Nephron progenitor cell (in vitro differentiated cells): ENCODE measurements around the gene CPHXL2.

Experiments used
- DNase-seq: peaks from one replicate; pipeline ENCODE4 v3.0.0; 2021
- H3K27ac Mint-ChIP-seq: 2 replicates; pipeline ENCODE4 v1.8.0; 2021; ENCODE audit warnings: mild to moderate bottlenecking, moderate library complexity, mixed read lengths
- H3K27me3 Mint-ChIP-seq: 2 replicates; pipeline ENCODE4 v1.8.0; 2021; ENCODE audit warnings: mild to moderate bottlenecking, low read depth, mixed read lengths; ENCODE audit not compliant: poor library complexity
- H3K36me3 Mint-ChIP-seq: 2 replicates; pipeline ENCODE4 v1.8.0; 2021; ENCODE audit warnings: low read depth, mixed read lengths
- H3K4me1 Mint-ChIP-seq: 2 replicates; pipeline ENCODE4 v1.8.0; 2021; ENCODE audit warnings: mixed read lengths
- H3K4me3 Mint-ChIP-seq: 2 replicates; pipeline ENCODE4 v1.8.0; 2021; ENCODE audit warnings: mild to moderate bottlenecking, moderate library complexity, mixed read lengths
- H3K9me3 Mint-ChIP-seq: 2 replicates; pipeline ENCODE4 v1.8.0; 2021; ENCODE audit warnings: mild to moderate bottlenecking, moderate library complexity, mixed read lengths
- TF ChIP-seq, protein P1 (sequence below): fragments of 200-600 bp; sonication (generic); IDR thresholded peaks from 2 replicates; pipeline ENCODE4 v1.5.0; 2021; ENCODE audit warnings: antibody characterized with exemption

The CPHXL2 gene

DNA sequence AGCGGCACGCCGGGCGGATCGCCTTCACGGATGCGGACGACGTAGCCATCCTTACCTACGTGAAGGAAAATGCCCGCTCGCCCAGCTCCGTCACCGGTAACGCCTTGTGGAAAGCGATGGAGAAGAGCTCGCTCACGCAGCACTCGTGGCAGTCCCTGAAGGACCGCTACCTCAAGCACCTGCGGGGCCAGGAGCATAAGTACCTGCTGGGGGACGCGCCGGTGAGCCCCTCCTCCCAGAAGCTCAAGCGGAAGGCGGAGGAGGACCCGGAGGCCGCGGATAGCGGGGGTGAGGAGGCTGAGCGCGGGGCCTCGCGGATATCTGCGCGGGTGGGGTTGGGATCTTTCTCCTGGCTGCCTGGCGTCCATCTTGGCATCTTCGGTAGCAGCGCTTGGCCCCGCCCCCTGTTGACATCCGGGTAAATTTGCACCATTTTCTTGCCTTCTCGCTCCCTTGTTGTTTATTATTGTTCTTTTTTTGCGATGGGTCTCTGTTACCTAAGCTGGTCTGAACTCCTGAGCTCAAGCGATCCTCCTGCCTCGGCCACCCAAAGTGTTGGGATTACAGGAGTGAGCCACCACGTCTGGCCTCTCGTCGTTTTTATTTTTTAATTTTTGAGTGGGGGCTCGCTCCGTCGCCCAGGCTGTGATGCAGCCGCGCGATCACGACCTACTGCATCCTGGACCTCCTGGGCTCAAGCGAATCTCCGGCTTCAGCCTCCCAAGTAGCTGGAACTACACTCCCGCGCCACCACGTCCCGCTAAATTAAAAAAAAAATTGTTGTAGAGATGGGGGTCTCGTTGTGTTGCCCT, 28.3 kb downstream of the CPHXL2 start:
- peaks cover 56% of the 10 kb centered on the region for H3K4me1 Mint-ChIP-seq
- peak overlapping the region; percentile 93 for H3K4me3 Mint-ChIP-seq
- peak; percentile 88 for DNase-seq
- no peaks in the 10 kb centered on the region for H3K27me3 Mint-ChIP-seq
- peaks cover 37% of the 10 kb centered on the region for H3K36me3 Mint-ChIP-seq
- peak overlapping the region; percentile 99 for H3K27ac Mint-ChIP-seq
- H3K9me3 Mint-ChIP-seq, result no peaks in the 10 kb centered on the region
- TF ChIP-seq, protein P1, sequence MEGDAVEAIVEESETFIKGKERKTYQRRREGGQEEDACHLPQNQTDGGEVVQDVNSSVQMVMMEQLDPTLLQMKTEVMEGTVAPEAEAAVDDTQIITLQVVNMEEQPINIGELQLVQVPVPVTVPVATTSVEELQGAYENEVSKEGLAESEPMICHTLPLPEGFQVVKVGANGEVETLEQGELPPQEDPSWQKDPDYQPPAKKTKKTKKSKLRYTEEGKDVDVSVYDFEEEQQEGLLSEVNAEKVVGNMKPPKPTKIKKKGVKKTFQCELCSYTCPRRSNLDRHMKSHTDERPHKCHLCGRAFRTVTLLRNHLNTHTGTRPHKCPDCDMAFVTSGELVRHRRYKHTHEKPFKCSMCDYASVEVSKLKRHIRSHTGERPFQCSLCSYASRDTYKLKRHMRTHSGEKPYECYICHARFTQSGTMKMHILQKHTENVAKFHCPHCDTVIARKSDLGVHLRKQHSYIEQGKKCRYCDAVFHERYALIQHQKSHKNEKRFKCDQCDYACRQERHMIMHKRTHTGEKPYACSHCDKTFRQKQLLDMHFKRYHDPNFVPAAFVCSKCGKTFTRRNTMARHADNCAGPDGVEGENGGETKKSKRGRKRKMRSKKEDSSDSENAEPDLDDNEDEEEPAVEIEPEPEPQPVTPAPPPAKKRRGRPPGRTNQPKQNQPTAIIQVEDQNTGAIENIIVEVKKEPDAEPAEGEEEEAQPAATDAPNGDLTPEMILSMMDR, result no peak

DNA sequence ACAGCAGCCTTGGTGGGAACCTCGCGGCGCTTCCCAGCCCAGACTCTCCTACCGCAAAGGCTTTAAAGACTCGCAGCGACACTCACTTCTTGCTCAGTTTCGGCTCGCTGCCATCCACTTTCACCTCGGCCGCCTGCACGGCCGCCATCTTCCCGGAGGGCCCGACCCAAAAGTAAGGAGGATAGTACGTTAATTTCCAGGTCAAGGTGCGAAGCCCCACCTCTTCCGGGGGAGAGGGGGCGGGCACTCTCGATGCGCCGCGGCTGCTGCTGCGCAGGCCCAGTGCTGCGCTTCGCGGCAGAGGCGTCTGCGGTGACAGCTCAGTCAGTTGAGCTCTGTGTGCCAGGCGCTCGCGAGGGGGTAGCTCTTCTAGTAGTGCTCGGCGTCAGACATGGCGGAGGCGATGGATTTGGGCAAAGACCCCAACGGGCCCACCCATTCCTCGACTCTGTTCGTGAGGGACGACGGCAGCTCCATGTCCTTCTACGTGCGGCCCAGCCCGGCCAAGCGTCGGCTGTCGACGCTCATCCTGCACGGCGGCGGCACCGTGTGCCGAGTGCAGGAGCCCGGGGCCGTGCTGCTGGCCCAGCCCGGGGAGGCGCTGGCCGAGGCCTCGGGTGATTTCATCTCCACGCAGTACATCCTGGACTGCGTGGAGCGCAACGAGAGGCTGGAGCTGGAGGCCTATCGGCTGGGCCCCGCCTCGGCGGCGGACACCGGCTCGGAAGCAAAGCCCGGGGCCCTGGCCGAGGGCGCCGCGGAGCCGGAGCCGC, 29.1 kb downstream of the CPHXL2 start, which contains the start of the genes KARS1 and TERF2IP:
TSS of gene KARS1 (minus strand) at position 174 of the 773 bp plus-strand sequence. CDS start at position 148, 26 bp downstream.
TSS of gene TERF2IP (plus strand) at position 282 of the 773 bp plus-strand sequence. CDS start at position 392, 110 bp downstream.
- no peaks in the 10 kb centered on the region for H3K27me3 Mint-ChIP-seq
- H3K4me1 Mint-ChIP-seq, result peaks cover 52% of the 10 kb centered on the region

DNA sequence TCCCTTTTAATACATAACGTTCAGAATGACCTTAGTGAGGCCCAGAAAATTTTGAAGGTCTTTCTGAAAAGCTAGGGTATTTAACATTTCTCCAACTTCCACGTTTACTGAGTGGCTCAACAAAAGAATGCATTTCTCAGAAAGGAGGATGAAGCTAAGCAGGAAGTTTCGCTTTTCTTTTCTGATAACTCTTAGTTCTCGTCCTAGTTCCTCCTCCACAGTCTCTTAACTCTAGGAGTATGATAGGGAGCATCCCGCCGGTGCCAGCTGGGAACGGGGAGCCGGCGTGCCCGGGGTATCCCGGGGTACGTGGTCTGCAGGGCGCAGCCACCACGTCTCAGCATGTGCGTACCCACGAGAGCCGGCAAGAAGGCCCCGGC, 29.7 kb downstream of the CPHXL2 start:
- TF ChIP-seq, protein P1, result no peak

More for the DNA sequence above, 29.1 kb downstream of the CPHXL2 start, which contains the start of the genes KARS1 and TERF2IP:
- Mint-ChIP-seq H3K27ac (peak within 1 kb of the TSS; percentile 99), H3K9me3 (no peaks in the 10 kb centered on the region), H3K36me3 (peaks cover 38% of the 10 kb centered on the region), H3K4me3 (peak within 1 kb of the TSS; percentile 99)
- DNase-seq, result peak; percentile 89
- TF ChIP-seq, protein P1, result no peak

DNA sequence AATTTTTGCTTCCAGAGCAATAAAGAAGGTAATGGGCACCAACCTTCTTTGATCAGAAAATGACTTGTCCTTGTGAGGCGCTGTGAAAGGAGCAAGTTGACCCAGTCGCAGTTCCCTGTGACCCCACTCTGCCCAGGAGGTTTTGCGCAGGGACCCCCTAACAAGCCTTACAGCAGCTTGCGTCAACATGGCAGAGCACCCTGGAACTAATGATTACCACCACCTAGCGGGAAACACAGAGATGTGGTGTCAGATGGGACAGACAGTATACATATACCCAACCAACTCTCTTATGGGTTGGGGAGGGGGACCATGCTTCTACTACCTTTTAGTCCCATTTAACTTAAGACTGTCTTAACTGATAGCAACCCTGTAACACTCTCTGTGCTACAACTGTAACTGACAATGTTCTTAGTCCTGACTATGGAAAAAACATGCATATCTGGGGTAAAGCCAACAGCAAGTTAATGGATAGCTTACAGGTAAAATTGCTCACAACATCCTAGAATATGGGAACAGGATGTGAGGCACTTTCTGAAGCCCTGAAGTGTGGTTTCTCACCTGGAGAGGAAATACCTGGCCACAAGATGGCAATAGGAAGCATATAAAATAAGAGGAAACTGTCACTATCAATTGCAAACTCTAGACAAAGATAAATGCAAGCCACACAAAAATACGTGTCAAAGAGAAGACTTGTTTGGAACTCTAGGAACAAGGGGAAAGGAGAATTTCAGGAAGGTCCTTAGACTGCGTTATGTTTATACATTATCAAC, 32.4 kb downstream of the CPHXL2 start:
- no peaks in the 10 kb centered on the region for H3K9me3 Mint-ChIP-seq
- peaks cover 49% of the 10 kb centered on the region for H3K36me3 Mint-ChIP-seq
- H3K4me1 Mint-ChIP-seq, result peaks cover 24% of the 10 kb centered on the region
- H3K27ac Mint-ChIP-seq, result no peak overlapping the region
- TF ChIP-seq, protein P1, result no peak
- H3K4me3 Mint-ChIP-seq, result peak overlapping the region; percentile 39
- no peak for DNase-seq
- no peaks in the 10 kb centered on the region for H3K27me3 Mint-ChIP-seq

More for the DNA sequence above, 29.7 kb downstream of the CPHXL2 start:
- Mint-ChIP-seq H3K9me3 (no peaks in the 10 kb centered on the region), H3K36me3 (peaks cover 41% of the 10 kb centered on the region), H3K4me1 (peaks cover 47% of the 10 kb centered on the region), H3K27me3 (no peaks in the 10 kb centered on the region), H3K4me3 (peak overlapping the region; percentile 99), H3K27ac (peak overlapping the region; percentile 98)
- DNase-seq, result no peak

DNA sequence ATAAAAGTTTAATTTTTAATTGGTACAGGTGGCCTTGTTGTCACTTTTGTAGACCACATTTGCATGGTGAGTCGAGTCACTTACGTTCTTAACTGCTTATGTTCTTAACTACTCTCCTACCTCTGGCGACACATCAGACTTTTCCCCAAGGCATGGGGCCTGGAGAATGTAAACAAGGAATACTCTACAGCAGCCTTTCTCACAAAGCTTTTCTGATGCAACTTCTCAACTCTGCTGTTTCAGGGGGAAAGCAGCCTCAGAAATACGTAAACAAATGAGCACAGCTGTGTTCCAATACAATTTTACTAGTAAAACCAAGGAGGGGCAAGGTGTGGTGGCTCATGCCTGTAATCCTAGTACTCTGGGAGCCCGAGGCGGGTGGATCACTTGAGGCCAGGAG, 36.2 kb downstream of the CPHXL2 start:
- TF ChIP-seq, protein P1, result no peak
- Mint-ChIP-seq H3K4me3 (no peak overlapping the region), H3K36me3 (peaks cover 81% of the 10 kb centered on the region), H3K27ac (peak overlapping the region; percentile 82), H3K4me1 (peaks cover 8% of the 10 kb centered on the region), H3K9me3 (no peaks in the 10 kb centered on the region), H3K27me3 (peaks cover 8% of the 10 kb centered on the region)
- no peak for DNase-seq
